Panc1 (cell line): Measurements from ENCODE around the gene AFF3. TPM values are rescaled to one million over a fixed set of nuclear protein-coding genes. Genes with fewer than 3 reads are reported as not detected.

Experiments used
- ATAC-seq: fragments of 200-7000 bp; cut with Tn5 transposase; 2 replicates; pipeline ENCODE4 v1.9.1; 2020; ENCODE audit warnings: mild to moderate bottlenecking, moderate library complexity
- BruUV-seq: library from RNA; stranded (reverse); fragments of 400-500 nt; replicated peaks from 2 replicates; lab custom pipeline; 2021; lab: Mats Ljungman, UMichigan
- CTCF ChIA-PET: fragments of 300-600 bp; sonication (Branson Sonifier 250); formaldehyde crosslinking; loops from one replicate; lab custom pipeline; 2022; ENCODE audit warnings: antibody characterized with exemption; lab: Charles Lee
- POLR2A ChIA-PET: fragments of 300-600 bp; sonication (Branson Sonifier 250); formaldehyde crosslinking; loops from one replicate; lab custom pipeline; 2022; ENCODE audit warnings: antibody characterized with exemption; lab: Charles Lee
- DNase-seq: peaks from one replicate; pipeline ENCODE4 v3.0.0-alpha.2; 2010; ENCODE audit warnings: low read depth, low spot score
- H3K27ac ChIP-seq: 2 replicates; pipeline ENCODE4 v1.5.1; 2011; ENCODE audit warnings: mild to moderate bottlenecking, low read length, inconsistent platforms
- H3K27me3 ChIP-seq: fragments of 200-500 bp; sonication (Bioruptor generic); 2 replicates; pipeline ENCODE4 v1.6.0; 2014; ENCODE audit warnings: low read length, inconsistent platforms; ENCODE audit not compliant: control insufficient read depth, insufficient read depth
- H3K36me3 ChIP-seq: fragments of 200-500 bp; sonication (Bioruptor generic); 2 replicates; pipeline ENCODE4 v1.5.1; 2014; ENCODE audit warnings: inconsistent platforms, mild to moderate bottlenecking, low read length, moderate library complexity; ENCODE audit not compliant: control insufficient read depth, insufficient read depth
- H3K4me1 ChIP-seq: 2 replicates; pipeline ENCODE4 v1.5.1; 2011; ENCODE audit warnings: inconsistent platforms, mild to moderate bottlenecking, low read length, moderate library complexity; ENCODE audit not compliant: control insufficient read depth, insufficient read depth
- H3K4me3 ChIP-seq, 2 experiments: 2 replicates each; pipeline ENCODE4 v1.5.1; 2011 to 2012; ENCODE audit warnings: low read depth in 2 of 2, low read length in 2 of 2, mild to moderate bottlenecking in 2 of 2, inconsistent platforms in 1 of 2, moderate library complexity in 1 of 2
- H3K9me3 ChIP-seq: fragments of 200-500 bp; sonication (Bioruptor generic); 2 replicates; pipeline ENCODE4 v1.5.1; 2014; ENCODE audit warnings: low read depth, mild to moderate bottlenecking, inconsistent platforms, low read length, moderate library complexity; ENCODE audit not compliant: control insufficient read depth, insufficient read depth
- CTCF ChIP-seq: fragments of 450-650 bp; IDR thresholded peaks from 2 replicates; pipeline ENCODE4 v1.5.1; 2017; ENCODE audit warnings: mild to moderate bottlenecking
- POLR2AphosphoS5 ChIP-seq: IDR thresholded peaks from 2 replicates; pipeline ENCODE4 v1.6.1; 2012; ENCODE audit warnings: mild to moderate bottlenecking, low read depth, low read length, moderate library complexity
- REST ChIP-seq, 2 experiments: IDR thresholded peaks; 2 replicates each; pipeline ENCODE4 v1.6.1; 2011 to 2012; ENCODE audit warnings: low read depth in 2 of 2, control low read depth in 1 of 2, low read length in 1 of 2, mild to moderate bottlenecking in 1 of 2, moderate library complexity in 1 of 2; ENCODE audit not compliant: insufficient read depth in 1 of 2
- SIN3A ChIP-seq: IDR thresholded peaks from 2 replicates; pipeline ENCODE4 v1.6.1; 2012; ENCODE audit warnings: low read depth, mild to moderate bottlenecking, low read length, moderate library complexity, borderline replicate concordance; ENCODE audit not compliant: insufficient read depth
- TCF7L2 ChIP-seq: IDR thresholded peaks from 2 replicates; pipeline ENCODE4 v1.6.1; 2011; ENCODE audit warnings: mild to moderate bottlenecking, low read depth, low read length, inconsistent platforms
- in situ Hi-C: cut with HindIII; loops from 2 replicates; pipeline ENCODE4 v1.10.0; 2016; ENCODE audit warnings: low sequenced_read_pairs, low pct_unique_long_range_greater_than_20kb
- intact Hi-C: fragments of 100-400 bp; cut with micrococcal nuclease; formaldehyde crosslinking; loops from one replicate; pipeline ENCODE4 v1.10.0; 2022; ENCODE audit not compliant: unreplicated experiment
- total RNA-seq: library from RNA; stranded (reverse); gene quantifications from one replicate; pipeline ENCODE4 v1.2.1, GENCODE V29; 2021; ENCODE audit not compliant: unreplicated experiment

AFF3 gene
- total RNA-seq, 1 experiment from 2014 or later, result 2.2 TPM

- POLR2A ChIA-PET, result no interaction called here
- Histone ChIP-seq H3K36me3 (no peaks in the 10 kb centered on the region), H3K4me3 (no peak overlapping the region), H3K4me1 (no peaks in the 10 kb centered on the region), H3K27ac (no peak overlapping the region), H3K27me3 (peaks cover 3% of the 10 kb centered on the region; the same call in 1 of the 2 replicates), H3K9me3 (no peaks in the 10 kb centered on the region)
- no peak for TF ChIP-seq CTCF
- TF ChIP-seq TCF7L2, result no peak
- TF ChIP-seq SIN3A, result no peak
- TF ChIP-seq POLR2AphosphoS5, result no peak
- no peak for TF ChIP-seq REST (IDR thresholded peaks at IDR 0.05; ENCODE audit: insufficient read depth in 1 of 2, low read depth in 2 of 2, low read length in 1 of 2)
- intact Hi-C loops, result no loop called here
- no TSS peak for BruUV-seq
- in situ Hi-C loops, result no loop called here
- DNase-seq (no peak), ATAC-seq (no peak)
- CTCF ChIA-PET, result no interaction called here
These were observed 434.2 kb downstream of the AFF3 start for GRCh38 chr2:99708231-99708630.

GRCh38 chr2:99707592-99707991, 434.8 kb downstream of the AFF3 start:
- ATAC-seq (no peak), DNase-seq (no peak)
- Histone ChIP-seq H3K36me3 (no peaks in the 10 kb centered on the region), H3K4me3 (no peak overlapping the region), H3K4me1 (no peaks in the 10 kb centered on the region), H3K27ac (no peak overlapping the region), H3K27me3 (peaks cover 3% of the 10 kb centered on the region; the same call in 1 of the 2 replicates), H3K9me3 (no peaks in the 10 kb centered on the region)
- in situ Hi-C loops (no loop called here), intact Hi-C loops (no loop called here)
- POLR2A ChIA-PET, result no interaction called here
- TF ChIP-seq POLR2AphosphoS5, result no peak
- no peak for TF ChIP-seq CTCF
- no peak for TF ChIP-seq TCF7L2
- TF ChIP-seq SIN3A, result no peak
- no peak for TF ChIP-seq REST (IDR thresholded peaks at IDR 0.05; ENCODE audit: insufficient read depth in 1 of 2, low read depth in 2 of 2, low read length in 1 of 2)
- CTCF ChIA-PET, result no interaction called here
- BruUV-seq, result no TSS peak
